Measurements from ENCODE around the gene NAP1L4. TPM values are rescaled to one million over a fixed set of nuclear protein-coding genes. Genes with fewer than 3 reads are reported as not detected.

Gene NAP1L4
- total RNA-seq, 1 experiment from 2014 or later = 184 TPM

GRCh38 chr11:3010521-3011275, 18.6 kb upstream of the NAP1L4 start:
- ChIA-PET CTCF (no interaction called here), POLR2A (ENCODE audit: low non-redundant PET) (no interaction called here)
- Histone ChIP-seq H3K27me3 (replicated peaks; ENCODE audit: insufficient read depth, low read depth, low read length, poor library complexity) (no peaks in the 10 kb centered on the region), H3K9me3 (ENCODE audit: low read depth, low read length, poor library complexity, severe bottlenecking) (no peaks in the 10 kb centered on the region), H3K4me3 (ENCODE audit: low read depth, low read length, poor library complexity, severe bottlenecking) (no peak overlapping the region), H3K27ac (ENCODE audit: low read depth, low read length, poor library complexity, severe bottlenecking) (no peak overlapping the region), H3K36me3 (ENCODE audit: insufficient read depth, low read length, poor library complexity, severe bottlenecking) (peaks cover 46% of the 10 kb centered on the region), H3K4me1 (ENCODE audit: insufficient read depth, low read length, poor library complexity, severe bottlenecking) (no peaks in the 10 kb centered on the region)
- intact Hi-C loops (cut with micrococcal nuclease; ENCODE audit: unreplicated experiment) = no loop called here
- no peak for DNase-seq (ENCODE audit: low spot score)
- BruUV-seq (replicated peaks) = no TSS peak
- TF ChIP-seq CTCF (conservative IDR thresholded peaks at IDR 0.05; ENCODE audit: low read depth, low read length) = no peak
- TF ChIP-seq EZH2 (IDR thresholded peaks at IDR 0.05; ENCODE audit: borderline replicate concordance, low read depth, low read length, poor library complexity, severe bottlenecking) = no peak

DNA sequence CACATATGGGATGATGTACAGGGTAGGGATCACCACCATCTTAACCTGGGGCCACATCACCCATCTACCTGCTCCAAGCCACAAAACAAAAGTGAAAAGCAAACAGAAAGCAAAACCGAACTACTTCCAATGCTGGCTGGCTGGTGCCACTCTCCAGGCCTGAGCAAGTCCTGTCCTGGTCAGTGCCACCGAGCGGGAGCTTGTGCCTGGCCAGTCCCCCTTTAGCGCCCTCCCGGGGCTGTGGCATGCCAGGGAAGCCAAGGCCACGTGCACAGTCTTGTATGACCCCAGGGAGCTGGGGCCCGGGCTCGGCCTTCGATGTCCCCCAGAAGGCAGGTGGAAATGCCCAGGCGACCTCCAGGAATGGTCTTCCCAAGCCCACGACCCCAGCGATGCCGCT, 17.9 kb upstream of the NAP1L4 start:
- H3K9me3 ChIP-seq (ENCODE audit: low read depth, low read length, poor library complexity, severe bottlenecking) = no peaks in the 10 kb centered on the region
- intact Hi-C loops (cut with micrococcal nuclease; ENCODE audit: unreplicated experiment) = no loop called here
- DNase-seq (ENCODE audit: low spot score) = no peak
- BruUV-seq (replicated peaks) = no TSS peak
- H3K27me3 ChIP-seq (replicated peaks; ENCODE audit: insufficient read depth, low read depth, low read length, poor library complexity) = no peaks in the 10 kb centered on the region
- no peak for TF ChIP-seq CTCF (conservative IDR thresholded peaks at IDR 0.05; ENCODE audit: low read depth, low read length)
- no peak for TF ChIP-seq EZH2 (IDR thresholded peaks at IDR 0.05; ENCODE audit: borderline replicate concordance, low read depth, low read length, poor library complexity, severe bottlenecking)
- no peak overlapping the region for H3K27ac ChIP-seq (ENCODE audit: low read depth, low read length, poor library complexity, severe bottlenecking)
- peaks cover 42% of the 10 kb centered on the region for H3K36me3 ChIP-seq (ENCODE audit: insufficient read depth, low read length, poor library complexity, severe bottlenecking)
- ChIA-PET CTCF (no interaction called here), POLR2A (ENCODE audit: low non-redundant PET) (no interaction called here)
- H3K4me3 ChIP-seq (ENCODE audit: low read depth, low read length, poor library complexity, severe bottlenecking) = no peak overlapping the region
- H3K4me1 ChIP-seq (ENCODE audit: insufficient read depth, low read length, poor library complexity, severe bottlenecking) = no peaks in the 10 kb centered on the region

DNA sequence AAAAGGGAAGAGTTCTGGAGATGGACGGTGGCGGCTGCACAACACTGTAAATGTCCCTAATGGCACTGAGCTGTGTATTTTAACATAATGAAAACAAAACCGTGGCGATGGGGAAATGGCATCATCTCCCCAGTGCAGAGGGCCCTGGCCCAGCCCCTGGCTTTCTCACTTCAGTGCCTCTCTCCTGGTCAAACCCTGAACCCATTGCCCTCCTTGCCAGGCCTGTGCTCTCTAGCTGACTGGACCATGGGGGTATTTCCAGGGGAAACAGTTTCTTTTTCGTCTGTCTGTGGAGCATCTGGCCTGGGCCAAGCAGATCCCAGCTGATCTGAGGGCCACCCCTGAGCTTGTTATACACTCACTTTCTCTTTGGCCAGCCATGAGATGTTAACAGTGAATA, 17.4 kb upstream of the NAP1L4 start:
- POLR2A ChIA-PET (ENCODE audit: low non-redundant PET) = no interaction called here
- Histone ChIP-seq H3K4me1 (ENCODE audit: insufficient read depth, low read length, poor library complexity, severe bottlenecking) (no peaks in the 10 kb centered on the region), H3K27me3 (replicated peaks; ENCODE audit: insufficient read depth, low read depth, low read length, poor library complexity) (no peaks in the 10 kb centered on the region), H3K27ac (ENCODE audit: low read depth, low read length, poor library complexity, severe bottlenecking) (no peak overlapping the region), H3K4me3 (ENCODE audit: low read depth, low read length, poor library complexity, severe bottlenecking) (no peak overlapping the region), H3K36me3 (ENCODE audit: insufficient read depth, low read length, poor library complexity, severe bottlenecking) (peaks cover 38% of the 10 kb centered on the region), H3K9me3 (ENCODE audit: low read depth, low read length, poor library complexity, severe bottlenecking) (no peaks in the 10 kb centered on the region)
- BruUV-seq (replicated peaks) = no TSS peak
- TF ChIP-seq CTCF (conservative IDR thresholded peaks at IDR 0.05; ENCODE audit: low read depth, low read length) = no peak
- TF ChIP-seq EZH2 (IDR thresholded peaks at IDR 0.05; ENCODE audit: borderline replicate concordance, low read depth, low read length, poor library complexity, severe bottlenecking) = no peak
- DNase-seq (ENCODE audit: low spot score) = no peak
- intact Hi-C loops (cut with micrococcal nuclease; ENCODE audit: unreplicated experiment) = no loop called here
- CTCF ChIA-PET = no interaction called here
